Fibroblast of lung (primary cell): ENCODE data around the gene LATS1.

Source experiments
- CTCF ChIP-seq, 2 donors: IDR thresholded peaks in 1 of 2; conservative IDR thresholded peaks in 1 of 2; 1 replicate in 1 of 2; 2 replicates in 1 of 2; pipeline ENCODE4 v1.5.1; 2011 to 2012; ENCODE audit warnings: low read length in 2 of 2, control low read depth in 1 of 2, inconsistent platforms in 1 of 2, low read depth in 1 of 2, mild to moderate bottlenecking in 1 of 2
- EZH2 ChIP-seq: IDR thresholded peaks from 2 replicates; pipeline ENCODE4 v1.5.1; 2012; ENCODE audit warnings: low read length, control low read depth, mild to moderate bottlenecking; ENCODE audit errors: missing control alignments

- TF ChIP-seq CTCF (conservative IDR thresholded peaks at IDR 0.05 in 1 of 2, IDR thresholded peaks at IDR 0.05 in 1 of 2; ENCODE audit: low read depth in 1 of 2, low read length in 2 of 2): no peak
- TF ChIP-seq EZH2: no peak
These were observed 36.6 kb upstream of the LATS1 start for GRCh38 chr6:149754548-149754947.
